GM23248 (cell line): ENCODE measurements around the gene MMRN1. TPM values are rescaled to one million over a fixed set of nuclear protein-coding genes. Genes with fewer than 3 reads are reported as not detected.

Experiments used
- DNase-seq: peaks from one replicate; pipeline ENCODE4 v3.0.0-alpha.2; 2015
- H2AFZ ChIP-seq: fragments of 200-600 bp; sonication (generic); 2 replicates; pipeline ENCODE4 v1.6.1; 2016; ENCODE audit warnings: antibody characterized with exemption
- H3F3A ChIP-seq: fragments of 200-600 bp; sonication (generic); 2 replicates; pipeline ENCODE4 v1.6.1; 2016; ENCODE audit warnings: mild to moderate bottlenecking, antibody characterized with exemption, mixed run types; ENCODE audit not compliant: insufficient read depth
- H3K27ac ChIP-seq: fragments of 200-600 bp; sonication (generic); 2 replicates; pipeline ENCODE4 v1.5.1; 2016; ENCODE audit warnings: mild to moderate bottlenecking
- H3K27me3 ChIP-seq: fragments of 200-600 bp; sonication (generic); replicated peaks from 2 replicates; pipeline ENCODE4 v1.6.1; 2016; ENCODE audit warnings: mild to moderate bottlenecking; ENCODE audit not compliant: insufficient read depth
- H3K36me3 ChIP-seq: fragments of 200-600 bp; sonication (generic); 2 replicates; pipeline ENCODE4 v1.6.1; 2016; ENCODE audit warnings: low read depth, mild to moderate bottlenecking
- H3K4me1 ChIP-seq: fragments of 200-600 bp; sonication (generic); 2 replicates; pipeline ENCODE4 v1.6.1; 2016; ENCODE audit warnings: mild to moderate bottlenecking; ENCODE audit not compliant: insufficient read depth
- H3K4me2 ChIP-seq: fragments of 200-600 bp; sonication (generic); one replicate; pipeline ENCODE4 v1.6.1; 2016; ENCODE audit warnings: mild to moderate bottlenecking; ENCODE audit not compliant: unreplicated experiment
- H3K4me3 ChIP-seq: fragments of 200-600 bp; sonication (generic); 2 replicates; pipeline ENCODE4 v1.5.1; 2016; ENCODE audit warnings: mild to moderate bottlenecking
- H3K79me2 ChIP-seq: fragments of 200-600 bp; sonication (generic); 2 replicates; pipeline ENCODE4 v1.6.1; 2016; ENCODE audit warnings: mild to moderate bottlenecking; ENCODE audit not compliant: insufficient read depth
- H3K9ac ChIP-seq: fragments of 200-600 bp; sonication (generic); 2 replicates; pipeline ENCODE4 v1.6.1; 2016; ENCODE audit warnings: mild to moderate bottlenecking
- H3K9me2 ChIP-seq: fragments of 200-600 bp; sonication (generic); 2 replicates; pipeline ENCODE4 v1.6.1; 2016; ENCODE audit warnings: mixed run types, mild to moderate bottlenecking, moderate library complexity; ENCODE audit not compliant: insufficient read depth
- H3K9me3 ChIP-seq: fragments of 200-600 bp; sonication (generic); one replicate; pipeline ENCODE4 v1.6.1; 2017; ENCODE audit warnings: low read depth
- H4K20me1 ChIP-seq: fragments of 200-600 bp; sonication (generic); 2 replicates; pipeline ENCODE4 v1.6.0; 2016; ENCODE audit not compliant: insufficient read depth
- EZH2 ChIP-seq: fragments of 200-600 bp; sonication (generic); IDR thresholded peaks from 2 replicates; pipeline ENCODE4 v1.6.1; 2018; ENCODE audit warnings: antibody characterized with exemption, mild to moderate bottlenecking; ENCODE audit not compliant: insufficient read depth, poor library complexity, severe bottlenecking
- EZH2phosphoT487 ChIP-seq: fragments of 200-600 bp; sonication (generic); IDR thresholded peaks from 2 replicates; pipeline ENCODE4 v1.6.1; 2018; ENCODE audit warnings: antibody characterized with exemption, moderate library complexity, mild to moderate bottlenecking, low read depth; ENCODE audit not compliant: insufficient read depth
- WGBS, 2 experiments: methylation state at CpG; one replicate each; pipeline ENCODE4 v1.1.6; 2015 to 2017; ENCODE audit warnings: low lambda C conversion rate in 2 of 2, low coverage in 1 of 2; ENCODE audit errors: missing lambda C conversion rate in 2 of 2; 5-methylcytosine and 5-hydroxymethylcytosine counted together
- in situ Hi-C: fragments of 300-500 bp; cut with MboI; formaldehyde crosslinking; loops from 2 replicates; pipeline ENCODE4 v1.15.0; 2020
- polyA plus RNA-seq: library from polyadenylated mRNA; unstranded; fragments of >200 nt; fragmentation: Nextera tagmentation; extraction: Ambion mirVana; gene quantifications from 2 replicates; pipeline ENCODE4 v1.2.1, GENCODE V29; 2016
- total RNA-seq: library from RNA; depleted of rRNA; stranded (reverse); fragments of >200 nt; shearing (Covaris generic); gene quantifications from 2 replicates; pipeline ENCODE4 v1.2.3, GENCODE V29; 2014; rRNA removed

Gene MMRN1
- total and polyA plus RNA-seq, 2 experiments from 2014 or later: not detected

DNA sequence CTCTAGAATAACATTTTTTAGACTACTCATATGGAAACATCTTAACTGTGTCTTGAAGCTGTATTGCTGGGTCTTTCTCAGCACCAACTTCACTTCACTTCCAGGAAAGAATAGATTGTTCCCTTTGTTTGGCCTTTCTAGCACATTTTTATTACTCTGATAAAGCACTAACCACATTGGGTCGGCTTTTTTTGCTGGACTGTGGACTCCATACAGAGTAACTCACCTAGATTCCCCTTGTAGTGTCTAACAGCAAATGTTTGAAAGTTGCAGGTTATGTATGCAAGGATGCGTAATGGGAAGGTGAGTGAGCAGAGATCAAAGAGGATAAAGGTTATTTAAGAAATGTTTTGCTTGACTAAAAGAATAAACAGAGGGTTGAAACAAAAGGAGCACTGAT lies 101.2 kb downstream of the MMRN1 start:
- no peaks in the 10 kb centered on the region for H4K20me1 ChIP-seq
- no peak overlapping the region for H2AFZ ChIP-seq
- no peaks in the 10 kb centered on the region for H3K4me1 ChIP-seq
- DNase-seq: no peak
- no peak overlapping the region for H3K4me3 ChIP-seq
- no peaks in the 10 kb centered on the region for H3F3A ChIP-seq
- H3K27me3 ChIP-seq: no peaks in the 10 kb centered on the region
- WGBS, 2 experiments: 15 to 21% methylated on average over 2 of the region's 2 CpGs
- H3K79me2 ChIP-seq: no peaks in the 10 kb centered on the region
- no peak overlapping the region for H3K4me2 ChIP-seq
- H3K9ac ChIP-seq: no peak overlapping the region
- no peaks in the 10 kb centered on the region for H3K9me2 ChIP-seq
- TF ChIP-seq EZH2 (no peak), EZH2phosphoT487 (no peak)
- in situ Hi-C loops: no loop called here
- no peaks in the 10 kb centered on the region for H3K9me3 ChIP-seq
- H3K36me3 ChIP-seq: no peaks in the 10 kb centered on the region
- H3K27ac ChIP-seq: no peak overlapping the region

DNA sequence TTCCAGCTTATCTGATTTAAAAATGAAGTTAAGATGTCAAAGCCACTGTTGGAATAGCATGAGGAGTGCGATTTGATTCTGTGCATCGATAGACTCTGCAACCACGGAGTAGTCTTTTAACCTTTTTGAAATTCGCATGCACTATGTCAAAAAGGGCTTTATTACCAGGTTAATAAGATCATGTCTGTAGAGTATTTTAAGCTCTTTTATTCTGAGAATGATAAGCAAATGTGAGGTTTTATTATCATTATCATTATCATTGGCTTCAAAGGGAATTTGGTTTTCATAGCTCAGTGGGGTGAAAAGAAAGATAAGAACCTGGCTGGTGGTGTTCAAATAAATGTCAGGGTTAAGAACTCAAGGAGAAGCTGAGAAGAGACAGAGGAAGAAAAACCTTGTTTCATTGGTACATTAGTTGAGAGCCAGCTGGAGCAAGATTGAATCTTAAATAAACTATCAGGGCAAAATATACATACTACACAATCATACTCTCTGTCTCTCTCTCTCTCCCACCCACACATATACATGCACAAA lies 102.6 kb downstream of the MMRN1 start:
- Histone ChIP-seq H3K9ac (no peak overlapping the region), H3F3A (no peaks in the 10 kb centered on the region), H2AFZ (no peak overlapping the region), H3K4me3 (no peak overlapping the region), H3K36me3 (no peaks in the 10 kb centered on the region), H4K20me1 (no peaks in the 10 kb centered on the region), H3K4me1 (no peaks in the 10 kb centered on the region), H3K4me2 (no peak overlapping the region), H3K27me3 (no peaks in the 10 kb centered on the region), H3K9me2 (no peaks in the 10 kb centered on the region), H3K79me2 (no peaks in the 10 kb centered on the region), H3K9me3 (no peaks in the 10 kb centered on the region), H3K27ac (no peak overlapping the region)
- in situ Hi-C loops: no loop called here
- WGBS, 2 experiments: 41 to 45% methylated on average over 4 of the region's 4 CpGs
- no peak for TF ChIP-seq EZH2phosphoT487
- no peak for TF ChIP-seq EZH2
- DNase-seq: no peak

GRCh38 chr4:89998469-89999011 lies 103.9 kb downstream of the MMRN1 start:
- in situ Hi-C loops: no loop called here
- TF ChIP-seq EZH2 (no peak), EZH2phosphoT487 (no peak)

DNA sequence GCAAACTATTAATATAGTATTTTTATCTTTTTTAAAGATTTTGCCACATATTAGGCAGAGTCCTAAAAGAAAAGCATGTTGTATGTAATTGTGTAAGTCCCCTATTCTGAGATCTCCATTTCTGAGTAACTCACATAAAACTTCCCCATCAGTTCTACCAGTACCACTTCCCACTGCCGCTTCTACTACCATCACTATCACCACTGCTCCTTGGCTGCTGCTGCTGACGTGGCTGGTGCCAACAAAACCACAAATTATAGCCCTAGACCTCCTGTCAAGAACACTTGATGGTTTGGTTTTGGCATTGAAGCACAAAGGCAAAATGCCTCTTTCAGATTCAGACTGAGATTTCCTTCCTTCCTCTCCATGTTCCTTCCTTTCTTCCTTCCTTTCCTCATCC lies 106.4 kb downstream of the MMRN1 start:
- WGBS, 2 experiments: 0 to 2% methylated on average over 2 of the region's 2 CpGs
- H3K79me2 ChIP-seq: no peaks in the 10 kb centered on the region
- H4K20me1 ChIP-seq: no peaks in the 10 kb centered on the region
- H3K4me2 ChIP-seq: no peak overlapping the region
- H3K4me1 ChIP-seq: no peaks in the 10 kb centered on the region
- in situ Hi-C loops: no loop called here
- H3K27me3 ChIP-seq: no peaks in the 10 kb centered on the region
- no peaks in the 10 kb centered on the region for H3K9me2 ChIP-seq
- DNase-seq: no peak
- H2AFZ ChIP-seq: no peak overlapping the region
- H3K9me3 ChIP-seq: no peaks in the 10 kb centered on the region
- H3K9ac ChIP-seq: no peak overlapping the region
- no peak overlapping the region for H3K4me3 ChIP-seq
- H3K36me3 ChIP-seq: no peaks in the 10 kb centered on the region
- TF ChIP-seq EZH2phosphoT487 (no peak), EZH2 (no peak)
- no peak overlapping the region for H3K27ac ChIP-seq
- no peaks in the 10 kb centered on the region for H3F3A ChIP-seq

More at GRCh38 chr4:89998469-89999011, 103.9 kb downstream of the MMRN1 start:
- H3K4me2 ChIP-seq: no peak overlapping the region
- H3K9ac ChIP-seq: no peak overlapping the region
- H3K9me3 ChIP-seq: no peaks in the 10 kb centered on the region
- no peaks in the 10 kb centered on the region for H4K20me1 ChIP-seq
- no peaks in the 10 kb centered on the region for H3K4me1 ChIP-seq
- H3K27me3 ChIP-seq: no peaks in the 10 kb centered on the region
- H3K9me2 ChIP-seq: no peaks in the 10 kb centered on the region
- no peaks in the 10 kb centered on the region for H3K79me2 ChIP-seq
- H3K4me3 ChIP-seq: no peak overlapping the region
- 42 to 46% methylated on average over 6 of the region's 6 CpGs for WGBS, 2 experiments
- no peaks in the 10 kb centered on the region for H3K36me3 ChIP-seq
- DNase-seq: no peak
- no peak overlapping the region for H3K27ac ChIP-seq
- H2AFZ ChIP-seq: no peak overlapping the region
- H3F3A ChIP-seq: no peaks in the 10 kb centered on the region

- Histone ChIP-seq H3F3A (no peaks in the 10 kb centered on the region), H3K27me3 (no peaks in the 10 kb centered on the region), H2AFZ (no peak overlapping the region), H3K9ac (no peak overlapping the region), H3K79me2 (no peaks in the 10 kb centered on the region), H3K27ac (no peak overlapping the region), H3K9me3 (no peaks in the 10 kb centered on the region), H3K36me3 (no peaks in the 10 kb centered on the region), H4K20me1 (no peaks in the 10 kb centered on the region), H3K9me2 (no peaks in the 10 kb centered on the region), H3K4me2 (no peak overlapping the region), H3K4me1 (no peaks in the 10 kb centered on the region), H3K4me3 (no peak overlapping the region)
- in situ Hi-C loops: no loop called here
- WGBS, 2 experiments: 16 to 17% methylated on average over 5 of the region's 5 CpGs
- TF ChIP-seq EZH2: no peak
- TF ChIP-seq EZH2phosphoT487: no peak
- no peak for DNase-seq
These were observed 107.9 kb downstream of the MMRN1 start for GRCh38 chr4:90002441-90003062.

Other genes starting within 250 kb of the MMRN1 start
- not detected in 2 replicates for gene SNCA, start 57.7 kb upstream of the MMRN1 start, total RNA-seq
- gene SNCA, start 57.7 kb upstream of the MMRN1 start, polyA plus RNA-seq: 0.25 TPM in 1 of 2 replicates, not detected in the other
- not detected in 2 replicates for gene CCSER1, start 232.5 kb downstream of the MMRN1 start, total RNA-seq
- gene CCSER1, start 232.5 kb downstream of the MMRN1 start, polyA plus RNA-seq: not detected in 2 replicates